HEK293 (cell line): ENCODE measurements around the gene CAMP.

Experiments used
- CTCF ChIA-PET: fragments of 350-600 bp; formaldehyde crosslinking; extraction: SDS; loops from one replicate; lab custom pipeline; 2021; ENCODE audit warnings: antibody characterized with exemption; lab: Yijun Ruan, JAX
- POLR2A ChIA-PET: fragments of 300-600 bp; formaldehyde crosslinking; extraction: SDS; loops from one replicate; lab custom pipeline; 2020; ENCODE audit warnings: antibody characterized with exemption, inconsistent platforms; lab: Yijun Ruan, JAX
- H3K27ac ChIP-seq: fragments of 200-500 bp; sonication (Bioruptor generic); 2 replicates; pipeline ENCODE4 v1.5.1; 2014; ENCODE audit warnings: low read depth, low read length, control low read depth, inconsistent platforms; ENCODE audit errors: extremely low read depth
- H3K36me3 ChIP-seq, 2 experiments: fragments of 200-500 bp in 1 of 2; sonication (Bioruptor generic) in 1 of 2; 1 replicate in 1 of 2; 2 replicates in 1 of 2; pipeline ENCODE4 v1.5.1; 2014 to 2017; ENCODE audit warnings: inconsistent platforms in 2 of 2, low read length in 2 of 2; ENCODE audit not compliant: control insufficient read depth in 2 of 2, insufficient read depth in 1 of 2
- H3K4me1 ChIP-seq: fragments of 200-500 bp; sonication (Bioruptor generic); 2 replicates; pipeline ENCODE4 v1.5.1; 2014; ENCODE audit warnings: mild to moderate bottlenecking, low read length, inconsistent platforms; ENCODE audit not compliant: control insufficient read depth, insufficient read depth
- H3K4me3 ChIP-seq: 2 replicates; pipeline ENCODE4 v1.5.1; 2011; ENCODE audit warnings: low read depth, mild to moderate bottlenecking, control low read depth, low read length, moderate library complexity
- H3K9me3 ChIP-seq: fragments of 200-500 bp; sonication (Bioruptor generic); 2 replicates; pipeline ENCODE4 v1.5.1; 2014; ENCODE audit warnings: low read depth, low read length, inconsistent platforms; ENCODE audit not compliant: control insufficient read depth, insufficient read depth
- HOXC10 ChIP-seq: sonication (generic); formaldehyde crosslinking; IDR thresholded peaks from 2 replicates; pipeline ENCODE4 v1.8.1; 2023; ENCODE audit warnings: mild to moderate bottlenecking, missing genetic modification reagents
- OVOL3 ChIP-seq: fragments of 450-650 bp; formaldehyde crosslinking; IDR thresholded peaks from 2 replicates; pipeline ENCODE4 v1.5.1; 2016; ENCODE audit warnings: missing biosample characterization, missing genetic modification characterization
- SETDB1 ChIP-seq: IDR thresholded peaks from one replicate; pipeline ENCODE4 v1.6.1; 2017; ENCODE audit warnings: mild to moderate bottlenecking, low read length, moderate library complexity, mixed read lengths; ENCODE audit not compliant: insufficient read length
- SP2 ChIP-seq: fragments of 450-650 bp; formaldehyde crosslinking; IDR thresholded peaks from 2 replicates; pipeline ENCODE4 v1.5.1; 2016; ENCODE audit warnings: missing biosample characterization, missing genetic modification characterization
- TCF7L2 ChIP-seq: IDR thresholded peaks from 2 replicates; pipeline ENCODE4 v1.6.1; 2011; ENCODE audit warnings: low read depth, mild to moderate bottlenecking, inconsistent platforms, low read length, moderate library complexity, borderline replicate concordance
- YY2 ChIP-seq: fragments of 450-650 bp; formaldehyde crosslinking; IDR thresholded peaks from 2 replicates; pipeline ENCODE4 v1.5.1; 2016; ENCODE audit warnings: missing biosample characterization, missing genetic modification characterization
- ZIC2 ChIP-seq: fragments of 450-650 bp; formaldehyde crosslinking; IDR thresholded peaks from 2 replicates; pipeline ENCODE4 v1.5.1; 2016; ENCODE audit warnings: missing biosample characterization, missing genetic modification characterization
- ZNF521 ChIP-seq: fragments of 450-650 bp; formaldehyde crosslinking; IDR thresholded peaks from 2 replicates; pipeline ENCODE4 v1.5.1; 2017; ENCODE audit warnings: missing biosample characterization, mild to moderate bottlenecking, missing genetic modification characterization
- ZNF549 ChIP-seq: fragments of 450-650 bp; IDR thresholded peaks from 2 replicates; pipeline ENCODE4 v1.5.1; 2018; ENCODE audit warnings: missing biosample characterization, missing genetic modification characterization, mild to moderate bottlenecking, inconsistent platforms, moderate library complexity
- ZNF701 ChIP-seq: fragments of 450-650 bp; formaldehyde crosslinking; IDR thresholded peaks from 2 replicates; pipeline ENCODE4 v1.5.1; 2016; ENCODE audit warnings: missing biosample characterization, missing genetic modification characterization
- ZSCAN23 ChIP-seq: fragments of 450-650 bp; formaldehyde crosslinking; IDR thresholded peaks from 2 replicates; pipeline ENCODE4 v1.5.1; 2016; ENCODE audit warnings: missing biosample characterization, missing genetic modification characterization
- TF ChIP-seq, protein P1 (sequence below): fragments of 450-650 bp; formaldehyde crosslinking; IDR thresholded peaks from 2 replicates; pipeline ENCODE4 v1.5.1; 2016; ENCODE audit warnings: missing biosample characterization, missing genetic modification characterization
- TF ChIP-seq, protein P2 (sequence below): fragments of 450-650 bp; formaldehyde crosslinking; IDR thresholded peaks from 2 replicates; pipeline ENCODE4 v1.5.1; 2016; ENCODE audit warnings: missing biosample characterization, missing genetic modification characterization
- TF ChIP-seq, protein P3 (sequence below): fragments of 450-650 bp; formaldehyde crosslinking; IDR thresholded peaks from 2 replicates; pipeline ENCODE4 v1.5.1; 2016; ENCODE audit warnings: missing biosample characterization, missing genetic modification characterization
- TF ChIP-seq, protein P4 (sequence below): fragments of 450-650 bp; formaldehyde crosslinking; IDR thresholded peaks from 2 replicates; pipeline ENCODE4 v1.5.1; 2016; ENCODE audit warnings: missing biosample characterization, missing genetic modification characterization

CAMP gene

DNA sequence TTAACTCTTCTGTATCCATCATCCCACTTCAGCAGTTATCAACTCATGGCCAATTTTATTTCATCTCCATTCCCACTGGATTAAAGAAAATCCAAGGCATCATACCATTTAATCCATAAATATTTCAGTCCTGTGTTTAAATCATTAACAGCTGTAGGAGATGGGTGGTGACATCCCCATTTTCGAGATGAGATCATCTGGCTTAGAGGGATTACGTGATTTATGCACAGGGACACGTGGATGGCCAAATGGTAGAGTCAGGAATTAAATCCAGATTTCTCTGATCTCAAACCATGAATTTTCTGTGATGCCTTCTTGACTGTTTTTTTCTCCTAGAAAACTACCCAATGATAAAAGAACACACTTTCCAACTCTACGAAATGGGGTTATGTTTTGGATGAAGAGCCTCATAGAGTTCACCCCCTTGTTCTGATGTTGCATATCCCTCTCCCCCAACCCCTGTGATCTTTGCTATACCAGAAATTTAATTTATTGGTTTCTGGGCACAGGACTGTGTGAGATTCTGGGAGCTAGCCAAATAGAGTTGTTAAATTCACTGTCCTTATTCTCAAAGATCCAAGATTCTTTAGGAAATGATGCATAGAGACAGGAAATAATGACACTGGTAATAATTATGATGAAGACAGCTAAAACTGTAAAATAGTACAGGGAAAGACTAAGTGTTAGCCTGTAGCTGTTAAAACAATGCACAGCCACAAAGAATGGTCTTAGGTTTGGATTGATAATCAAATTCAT, 25.0 kb downstream of the CAMP start:
- TF ChIP-seq ZNF521 (tag by site-specific recombination) (no peak), ZNF549 (tag by site-specific recombination) (no peak), TCF7L2 (no peak), ZNF701 (tag by site-specific recombination) (no peak), OVOL3 (tag by site-specific recombination) (no peak), SETDB1 (no peak)
- TF ChIP-seq, protein P1, sequence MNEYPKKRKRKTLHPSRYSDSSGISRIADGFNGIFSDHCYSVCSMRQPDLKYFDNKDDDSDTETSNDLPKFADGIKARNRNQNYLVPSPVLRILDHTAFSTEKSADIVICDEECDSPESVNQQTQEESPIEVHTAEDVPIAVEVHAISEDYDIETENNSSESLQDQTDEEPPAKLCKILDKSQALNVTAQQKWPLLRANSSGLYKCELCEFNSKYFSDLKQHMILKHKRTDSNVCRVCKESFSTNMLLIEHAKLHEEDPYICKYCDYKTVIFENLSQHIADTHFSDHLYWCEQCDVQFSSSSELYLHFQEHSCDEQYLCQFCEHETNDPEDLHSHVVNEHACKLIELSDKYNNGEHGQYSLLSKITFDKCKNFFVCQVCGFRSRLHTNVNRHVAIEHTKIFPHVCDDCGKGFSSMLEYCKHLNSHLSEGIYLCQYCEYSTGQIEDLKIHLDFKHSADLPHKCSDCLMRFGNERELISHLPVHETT (tag by site-specific recombination) = no peak
- TF ChIP-seq, protein P2, sequence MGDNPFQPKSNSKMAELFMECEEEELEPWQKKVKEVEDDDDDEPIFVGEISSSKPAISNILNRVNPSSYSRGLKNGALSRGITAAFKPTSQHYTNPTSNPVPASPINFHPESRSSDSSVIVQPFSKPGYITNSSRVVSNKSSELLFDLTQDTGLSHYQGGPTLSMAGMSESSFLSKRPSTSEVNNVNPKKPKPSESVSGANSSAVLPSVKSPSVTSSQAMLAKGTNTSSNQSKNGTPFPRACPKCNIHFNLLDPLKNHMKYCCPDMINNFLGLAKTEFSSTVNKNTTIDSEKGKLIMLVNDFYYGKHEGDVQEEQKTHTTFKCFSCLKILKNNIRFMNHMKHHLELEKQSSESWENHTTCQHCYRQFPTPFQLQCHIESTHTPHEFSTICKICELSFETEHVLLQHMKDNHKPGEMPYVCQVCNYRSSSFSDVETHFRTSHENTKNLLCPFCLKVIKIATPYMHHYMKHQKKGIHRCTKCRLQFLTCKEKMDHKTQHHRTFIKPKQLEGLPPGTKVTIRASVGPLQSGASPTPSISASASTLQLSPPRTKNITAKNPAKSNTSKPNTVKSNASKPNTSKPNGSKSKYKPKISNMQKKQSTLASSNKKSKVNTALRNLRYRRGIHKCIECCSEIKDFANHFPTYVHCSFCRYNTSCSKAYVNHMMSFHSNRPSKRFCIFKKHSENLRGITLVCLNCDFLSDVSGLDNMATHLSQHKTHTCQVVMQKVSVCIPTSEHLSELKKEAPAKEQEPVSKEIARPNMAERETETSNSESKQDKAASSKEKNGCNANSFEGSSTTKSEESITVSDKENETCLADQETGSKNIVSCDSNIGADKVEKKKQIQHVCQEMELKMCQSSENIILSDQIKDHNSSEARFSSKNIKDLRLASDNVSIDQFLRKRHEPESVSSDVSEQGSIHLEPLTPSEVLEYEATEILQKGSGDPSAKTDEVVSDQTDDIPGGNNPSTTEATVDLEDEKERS = no peak
- Histone ChIP-seq H3K4me1 (no peaks in the 10 kb centered on the region), H3K4me3 (no peak overlapping the region), H3K36me3 (peaks cover 18 to 58% of the 10 kb centered on the region in 2 experiments; a peak in 2 of 3 replicates), H3K9me3 (no peaks in the 10 kb centered on the region), H3K27ac (no peak overlapping the region)
- ChIA-PET CTCF (interaction anchor here (1.2 kb wide), 1 partner anchor 54 kb away, joined by 3 read pairs; no protein-coding TSS in a partner anchor), POLR2A (no interaction called here)

DNA sequence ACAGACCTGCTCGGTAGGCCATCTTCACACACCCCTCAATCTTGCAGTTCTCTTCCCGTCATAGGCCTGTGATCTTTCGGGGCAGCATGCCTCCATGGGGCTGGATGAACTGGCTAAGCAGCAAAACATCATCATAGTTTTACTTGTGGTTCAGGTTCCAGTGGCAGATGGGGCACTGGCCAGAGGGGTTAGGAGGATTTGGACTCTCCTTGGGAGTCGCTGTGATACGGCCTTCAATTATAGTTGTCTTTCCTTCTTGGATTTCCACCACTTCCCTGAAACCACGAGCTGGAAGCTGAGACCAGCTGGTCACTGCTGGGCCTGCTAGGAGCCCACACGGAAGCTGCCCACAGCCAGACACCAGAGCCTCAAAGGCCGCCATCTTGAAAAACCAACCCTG, 33.3 kb downstream of the CAMP start:
- Histone ChIP-seq H3K36me3 (peaks cover 3 to 78% of the 10 kb centered on the region in 2 experiments; a peak in 2 of 3 replicates), H3K4me3 (no peak overlapping the region), H3K4me1 (no peaks in the 10 kb centered on the region), H3K27ac (no peak overlapping the region), H3K9me3 (no peaks in the 10 kb centered on the region)
- ChIA-PET POLR2A (no interaction called here), CTCF (no interaction called here)
- TF ChIP-seq ZIC2 (tag by site-specific recombination) (no peak), HOXC10 (CRISPR knock-in tag) (no peak), ZSCAN23 (no peak), YY2 (tag by site-specific recombination) (no peak), SP2 (tag by site-specific recombination) (no peak)
- TF ChIP-seq, protein P3, sequence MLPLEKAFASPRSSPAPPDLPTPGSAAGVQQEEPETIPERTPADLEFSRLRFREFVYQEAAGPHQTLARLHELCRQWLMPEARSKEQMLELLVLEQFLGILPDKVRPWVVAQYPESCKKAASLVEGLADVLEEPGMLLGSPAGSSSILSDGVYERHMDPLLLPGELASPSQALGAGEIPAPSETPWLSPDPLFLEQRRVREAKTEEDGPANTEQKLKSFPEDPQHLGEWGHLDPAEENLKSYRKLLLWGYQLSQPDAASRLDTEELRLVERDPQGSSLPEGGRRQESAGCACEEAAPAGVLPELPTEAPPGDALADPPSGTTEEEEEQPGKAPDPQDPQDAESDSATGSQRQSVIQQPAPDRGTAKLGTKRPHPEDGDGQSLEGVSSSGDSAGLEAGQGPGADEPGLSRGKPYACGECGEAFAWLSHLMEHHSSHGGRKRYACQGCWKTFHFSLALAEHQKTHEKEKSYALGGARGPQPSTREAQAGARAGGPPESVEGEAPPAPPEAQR = no peak
- TF ChIP-seq, protein P4, sequence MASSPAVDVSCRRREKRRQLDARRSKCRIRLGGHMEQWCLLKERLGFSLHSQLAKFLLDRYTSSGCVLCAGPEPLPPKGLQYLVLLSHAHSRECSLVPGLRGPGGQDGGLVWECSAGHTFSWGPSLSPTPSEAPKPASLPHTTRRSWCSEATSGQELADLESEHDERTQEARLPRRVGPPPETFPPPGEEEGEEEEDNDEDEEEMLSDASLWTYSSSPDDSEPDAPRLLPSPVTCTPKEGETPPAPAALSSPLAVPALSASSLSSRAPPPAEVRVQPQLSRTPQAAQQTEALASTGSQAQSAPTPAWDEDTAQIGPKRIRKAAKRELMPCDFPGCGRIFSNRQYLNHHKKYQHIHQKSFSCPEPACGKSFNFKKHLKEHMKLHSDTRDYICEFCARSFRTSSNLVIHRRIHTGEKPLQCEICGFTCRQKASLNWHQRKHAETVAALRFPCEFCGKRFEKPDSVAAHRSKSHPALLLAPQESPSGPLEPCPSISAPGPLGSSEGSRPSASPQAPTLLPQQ (tag by site-specific recombination) = no peak
